Astrocyte of the hippocampus (primary cell): ENCODE measurements around the gene ANGPTL1.
A peak's percentile ranks its signal among the peaks of the same experiment; 100 is the strongest.
"Not testable (repeated sequence)": the region's sequence is repeated elsewhere in the genome, so short reads cannot be mapped to it uniquely, and the experiment has no call there.

ENCODE experiments used
- DNase-seq: peaks from one replicate; pipeline ENCODE4 v3.0.0; 2011; ENCODE audit warnings: low read depth, low spot score

ANGPTL1 gene

GRCh38 chr1:178867670-178868069, 3.2 kb downstream of the ANGPTL1 start:
- DNase-seq = no peak

- no peak for DNase-seq
Observed at GRCh38 chr1:178864326-178864725, 6.6 kb downstream of the ANGPTL1 start.

GRCh38 chr1:178862864-178863263, 8.0 kb downstream of the ANGPTL1 start:
- DNase-seq = no peak

GRCh38 chr1:178862416-178862815, 8.5 kb downstream of the ANGPTL1 start:
- no peak for DNase-seq

- no peak for DNase-seq
Observed at GRCh38 chr1:178857126-178857525, 13.8 kb downstream of the ANGPTL1 start.

- DNase-seq = peak; percentile 49
Observed at GRCh38 chr1:178849918-178850317, 21.0 kb downstream of the ANGPTL1 start.

- not testable (repeated sequence) for DNase-seq
Observed at GRCh38 chr1:178847919-178848318, 23.0 kb downstream of the ANGPTL1 start.

GRCh38 chr1:178847396-178847849, 23.5 kb downstream of the ANGPTL1 start:
- DNase-seq = peak; percentile 62

GRCh38 chr1:178846306-178846705, 24.6 kb downstream of the ANGPTL1 start:
- DNase-seq = no peak

GRCh38 chr1:178844436-178844835, 26.4 kb downstream of the ANGPTL1 start:
- no peak for DNase-seq

GRCh38 chr1:178825167-178825566, 45.7 kb downstream of the ANGPTL1 start:
- DNase-seq = no peak

GRCh38 chr1:178821134-178821866, 49.6 kb downstream of the ANGPTL1 start:
- DNase-seq = no peak

- peak; percentile 2 for DNase-seq
Observed at GRCh38 chr1:178819123-178819522, 51.8 kb downstream of the ANGPTL1 start.

GRCh38 chr1:178818416-178818815, 52.5 kb downstream of the ANGPTL1 start:
- peak; percentile 47 for DNase-seq

- no peak for DNase-seq
Observed at GRCh38 chr1:178810585-178810984, 60.3 kb downstream of the ANGPTL1 start.

GRCh38 chr1:178808529-178808928, 62.3 kb downstream of the ANGPTL1 start:
- no peak for DNase-seq

GRCh38 chr1:178806665-178807300, 64.1 kb downstream of the ANGPTL1 start:
- DNase-seq = no peak

- DNase-seq = no peak
Observed at GRCh38 chr1:178802873-178803272, 68.0 kb downstream of the ANGPTL1 start.
